SK-N-MC (cell line): ENCODE results near the gene GNAS-AS1.

Source experiments
- DNase-seq: peaks from one replicate; pipeline ENCODE4 v3.0.0-alpha.2; 2011; ENCODE audit warnings: low read depth, low spot score
- H3K27ac ChIP-seq: fragments of 200-600 bp; sonication (generic); 2 replicates; pipeline ENCODE4 v1.5.1; 2016; ENCODE audit warnings: mixed run types
- H3K36me3 ChIP-seq: fragments of 200-600 bp; sonication (generic); 2 replicates; pipeline ENCODE4 v1.6.1; 2017; ENCODE audit warnings: antibody characterized with exemption, low read length, mixed read lengths; ENCODE audit not compliant: insufficient read depth
- H3K4me3 ChIP-seq: fragments of 200-600 bp; sonication (generic); 2 replicates; pipeline ENCODE4 v1.5.1; 2016
- H3K9ac ChIP-seq: fragments of 200-600 bp; sonication (generic); 2 replicates; pipeline ENCODE4 v1.8.0; 2017; ENCODE audit warnings: mixed run types, mixed read lengths; ENCODE audit not compliant: insufficient read length
- H3K9me3 ChIP-seq: fragments of 200-600 bp; sonication (generic); 2 replicates; pipeline ENCODE4 v1.6.1; 2017; ENCODE audit warnings: low read depth, mild to moderate bottlenecking, antibody characterized with exemption, low read length, moderate library complexity, mixed read lengths
- EZH2 ChIP-seq: fragments of 200-600 bp; sonication (generic); IDR thresholded peaks from one replicate; pipeline ENCODE4 v1.6.1; 2017; ENCODE audit warnings: antibody characterized with exemption
- FOXP2 ChIP-seq: optimal IDR thresholded peaks from 2 replicates; pipeline ENCODE3; 2011; ENCODE audit warnings: mild to moderate bottlenecking, moderate library complexity; ENCODE audit not compliant: insufficient read depth; ENCODE audit errors: extremely low read length, control extremely low read depth
- POLR2AphosphoS5 ChIP-seq: IDR thresholded peaks from 2 replicates; pipeline ENCODE4 v1.6.1; 2012; ENCODE audit warnings: mild to moderate bottlenecking, low read depth, low read length, borderline replicate concordance

Gene GNAS-AS1

GRCh38 chr20:58774214-58774613 is 76.5 kb downstream of the GNAS-AS1 start:
- H3K9ac ChIP-seq: no peak overlapping the region
- TF ChIP-seq EZH2: no peak
- no peak for TF ChIP-seq POLR2AphosphoS5
- no peak for TF ChIP-seq FOXP2
- no peaks in the 10 kb centered on the region for H3K36me3 ChIP-seq
- no peak overlapping the region for H3K27ac ChIP-seq
- no peaks in the 10 kb centered on the region for H3K9me3 ChIP-seq
- no peak for DNase-seq
- H3K4me3 ChIP-seq: no peak overlapping the region

GRCh38 chr20:58772786-58773185 is 77.9 kb downstream of the GNAS-AS1 start:
- Histone ChIP-seq H3K27ac (no peak overlapping the region), H3K36me3 (no peaks in the 10 kb centered on the region), H3K4me3 (no peak overlapping the region), H3K9me3 (no peaks in the 10 kb centered on the region), H3K9ac (no peak overlapping the region)
- TF ChIP-seq FOXP2 (no peak), EZH2 (no peak), POLR2AphosphoS5 (no peak)
- DNase-seq: no peak
